ENCODE results near the gene UACA. TPM values are rescaled to one million over a fixed set of nuclear protein-coding genes. Genes with fewer than 3 reads are reported as not detected.

The UACA gene
- total RNA-seq, 1 donor: 161 TPM

DNA sequence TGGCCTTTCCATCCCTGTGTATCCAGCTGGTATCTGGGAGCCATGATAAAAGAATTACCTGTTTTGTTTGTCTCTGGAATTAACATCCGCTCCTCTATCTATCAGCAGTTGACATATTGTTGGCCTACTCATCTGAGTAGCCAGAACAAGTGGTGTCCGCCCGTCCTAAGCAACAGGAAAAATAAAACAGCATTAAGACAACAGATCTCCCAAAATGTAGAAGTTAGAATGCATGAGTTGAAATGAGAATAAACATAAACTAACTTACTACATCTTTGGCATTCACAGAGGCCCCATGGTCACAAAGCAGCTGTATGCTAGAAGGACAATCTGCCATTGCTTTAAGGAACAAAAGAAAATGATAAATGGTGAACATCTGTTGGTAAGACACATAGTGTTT lies 75.9 kb downstream of the UACA start:
- H3K4me2 ChIP-seq (ENCODE audit: insufficient read depth, low read length): no peak overlapping the region
- H3K4me1 ChIP-seq (ENCODE audit: insufficient read depth, low read length): peaks cover 29% of the 10 kb centered on the region
- TF ChIP-seq, protein P1, sequence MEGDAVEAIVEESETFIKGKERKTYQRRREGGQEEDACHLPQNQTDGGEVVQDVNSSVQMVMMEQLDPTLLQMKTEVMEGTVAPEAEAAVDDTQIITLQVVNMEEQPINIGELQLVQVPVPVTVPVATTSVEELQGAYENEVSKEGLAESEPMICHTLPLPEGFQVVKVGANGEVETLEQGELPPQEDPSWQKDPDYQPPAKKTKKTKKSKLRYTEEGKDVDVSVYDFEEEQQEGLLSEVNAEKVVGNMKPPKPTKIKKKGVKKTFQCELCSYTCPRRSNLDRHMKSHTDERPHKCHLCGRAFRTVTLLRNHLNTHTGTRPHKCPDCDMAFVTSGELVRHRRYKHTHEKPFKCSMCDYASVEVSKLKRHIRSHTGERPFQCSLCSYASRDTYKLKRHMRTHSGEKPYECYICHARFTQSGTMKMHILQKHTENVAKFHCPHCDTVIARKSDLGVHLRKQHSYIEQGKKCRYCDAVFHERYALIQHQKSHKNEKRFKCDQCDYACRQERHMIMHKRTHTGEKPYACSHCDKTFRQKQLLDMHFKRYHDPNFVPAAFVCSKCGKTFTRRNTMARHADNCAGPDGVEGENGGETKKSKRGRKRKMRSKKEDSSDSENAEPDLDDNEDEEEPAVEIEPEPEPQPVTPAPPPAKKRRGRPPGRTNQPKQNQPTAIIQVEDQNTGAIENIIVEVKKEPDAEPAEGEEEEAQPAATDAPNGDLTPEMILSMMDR (IDR thresholded peaks at IDR 0.05; ENCODE audit: extremely low read depth, low read depth, low read length): no peak
- no peak for DNase-seq (ENCODE audit: insufficient read length, low spot score, missing footprints)
- H3K27me3 ChIP-seq (ENCODE audit: insufficient read depth, low read length): no peaks in the 10 kb centered on the region
- H2AFZ ChIP-seq (ENCODE audit: low read length): no peak overlapping the region
- no peak overlapping the region for H3K27ac ChIP-seq (ENCODE audit: low read depth, low read length)
- peaks cover 53% of the 10 kb centered on the region for H3K36me3 ChIP-seq (ENCODE audit: insufficient read depth, low read length)
- H4K20me1 ChIP-seq (ENCODE audit: insufficient read depth, low read length): no peaks in the 10 kb centered on the region
- no peak overlapping the region for H3K4me3 ChIP-seq (ENCODE audit: insufficient read depth, low read length)
- H3K9me3 ChIP-seq (ENCODE audit: low read depth, low read length): no peaks in the 10 kb centered on the region
- peaks cover 31% of the 10 kb centered on the region for H3K79me2 ChIP-seq (ENCODE audit: insufficient read depth, low read length)

DNA sequence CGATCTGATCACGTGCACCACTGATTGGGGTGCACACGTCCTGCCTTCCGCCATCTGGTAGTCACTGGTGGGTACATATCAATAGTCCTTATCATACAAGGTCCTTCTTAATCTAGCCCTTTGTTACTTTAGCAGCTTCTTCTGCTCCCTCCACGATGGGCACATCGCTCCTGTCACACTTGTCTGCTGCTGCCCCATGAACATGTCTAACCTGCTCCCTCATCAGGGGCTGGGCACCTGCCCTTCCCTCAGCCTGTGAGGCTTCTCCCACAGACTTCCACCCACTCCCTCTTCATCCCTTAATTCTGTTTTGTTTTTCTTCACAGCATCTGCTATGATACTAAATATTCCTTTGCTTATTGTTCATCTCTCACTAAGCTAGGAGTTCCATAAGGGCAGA lies 82.5 kb downstream of the UACA start:
- Histone ChIP-seq H4K20me1 (ENCODE audit: insufficient read depth, low read length) (peaks cover 6% of the 10 kb centered on the region), H3K4me2 (ENCODE audit: insufficient read depth, low read length) (no peak overlapping the region), H3K36me3 (ENCODE audit: insufficient read depth, low read length) (peaks cover 76% of the 10 kb centered on the region), H3K79me2 (ENCODE audit: insufficient read depth, low read length) (peaks cover 18% of the 10 kb centered on the region), H3K27ac (ENCODE audit: low read depth, low read length) (no peak overlapping the region), H3K27me3 (ENCODE audit: insufficient read depth, low read length) (no peaks in the 10 kb centered on the region), H3K9me3 (ENCODE audit: low read depth, low read length) (no peaks in the 10 kb centered on the region), H3K4me3 (ENCODE audit: insufficient read depth, low read length) (no peak overlapping the region), H2AFZ (ENCODE audit: low read length) (no peak overlapping the region), H3K4me1 (ENCODE audit: insufficient read depth, low read length) (no peaks in the 10 kb centered on the region)
- DNase-seq (ENCODE audit: insufficient read length, low spot score, missing footprints): no peak
- TF ChIP-seq, protein P1 (IDR thresholded peaks at IDR 0.05; ENCODE audit: extremely low read depth, low read depth, low read length): no peak

DNA sequence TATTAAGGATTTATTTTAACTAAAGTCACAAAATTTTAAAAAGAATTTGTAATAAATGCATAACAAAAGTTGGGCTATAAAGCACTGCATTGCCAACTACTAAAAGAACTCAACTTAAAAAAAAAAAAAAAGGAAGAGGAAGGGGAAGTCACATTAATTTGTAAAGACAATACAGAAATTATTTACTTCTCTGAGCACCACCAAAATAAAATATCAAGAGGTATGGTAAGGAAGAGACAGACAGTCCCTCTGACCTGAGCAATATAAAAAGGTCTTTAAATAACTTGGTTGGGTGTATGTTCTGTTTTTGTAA lies 83.5 kb downstream of the UACA start:
- peaks cover 6% of the 10 kb centered on the region for H4K20me1 ChIP-seq (ENCODE audit: insufficient read depth, low read length)
- H3K27ac ChIP-seq (ENCODE audit: low read depth, low read length): no peak overlapping the region
- TF ChIP-seq, protein P1 (IDR thresholded peaks at IDR 0.05; ENCODE audit: extremely low read depth, low read depth, low read length): no peak
- DNase-seq (ENCODE audit: insufficient read length, low spot score, missing footprints): no peak
- no peak overlapping the region for H3K4me3 ChIP-seq (ENCODE audit: insufficient read depth, low read length)
- H3K9me3 ChIP-seq (ENCODE audit: low read depth, low read length): no peaks in the 10 kb centered on the region
- H3K4me2 ChIP-seq (ENCODE audit: insufficient read depth, low read length): no peak overlapping the region
- no peak overlapping the region for H2AFZ ChIP-seq (ENCODE audit: low read length)
- no peaks in the 10 kb centered on the region for H3K4me1 ChIP-seq (ENCODE audit: insufficient read depth, low read length)
- H3K36me3 ChIP-seq (ENCODE audit: insufficient read depth, low read length): peaks cover 77% of the 10 kb centered on the region
- H3K27me3 ChIP-seq (ENCODE audit: insufficient read depth, low read length): no peaks in the 10 kb centered on the region
- H3K79me2 ChIP-seq (ENCODE audit: insufficient read depth, low read length): peaks cover 14% of the 10 kb centered on the region

DNA sequence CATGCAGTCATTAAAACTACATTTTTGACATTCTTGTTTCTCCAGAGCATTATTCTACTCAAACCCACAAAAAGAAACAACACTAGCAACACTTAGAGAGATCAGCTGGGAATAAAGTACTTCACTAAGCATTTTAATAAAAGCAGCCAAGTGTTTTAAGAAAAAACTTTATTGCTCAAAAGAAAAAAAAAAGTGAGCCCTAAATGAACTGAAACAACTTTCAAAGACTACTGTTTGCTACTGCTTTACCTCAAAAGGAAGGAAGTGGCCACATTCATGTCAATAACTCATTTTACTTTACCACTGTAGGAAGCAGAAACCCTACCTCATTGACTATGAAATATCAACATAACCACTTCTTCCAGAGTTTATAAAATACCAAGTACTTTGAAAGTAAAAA lies 91.3 kb downstream of the UACA start:
- H3K27me3 ChIP-seq (ENCODE audit: insufficient read depth, low read length): no peaks in the 10 kb centered on the region
- H3K79me2 ChIP-seq (ENCODE audit: insufficient read depth, low read length): no peaks in the 10 kb centered on the region
- H3K4me1 ChIP-seq (ENCODE audit: insufficient read depth, low read length): peaks cover 3% of the 10 kb centered on the region
- H4K20me1 ChIP-seq (ENCODE audit: insufficient read depth, low read length): no peaks in the 10 kb centered on the region
- no peak overlapping the region for H3K4me2 ChIP-seq (ENCODE audit: insufficient read depth, low read length)
- H3K36me3 ChIP-seq (ENCODE audit: insufficient read depth, low read length): peaks cover 84% of the 10 kb centered on the region
- no peak for DNase-seq (ENCODE audit: insufficient read length, low spot score, missing footprints)
- H2AFZ ChIP-seq (ENCODE audit: low read length): no peak overlapping the region
- H3K4me3 ChIP-seq (ENCODE audit: insufficient read depth, low read length): no peak overlapping the region
- peak overlapping the region; percentile 24 for H3K27ac ChIP-seq (ENCODE audit: low read depth, low read length)
- H3K9me3 ChIP-seq (ENCODE audit: low read depth, low read length): no peaks in the 10 kb centered on the region
- TF ChIP-seq, protein P1 (IDR thresholded peaks at IDR 0.05; ENCODE audit: extremely low read depth, low read depth, low read length): no peak
